ENCODE data around the gene PNLIPRP1. TPM values are rescaled to one million over a fixed set of nuclear protein-coding genes. Genes with fewer than 3 reads are reported as not detected.

PNLIPRP1 gene
- total RNA-seq, 2 experiments from 2014 or later, result not detected

- no TSS peak for BruUV-seq (replicated peaks)
- no peaks in the 10 kb centered on the region for H3K4me1 ChIP-seq (ENCODE audit: insufficient read depth, low read length, poor library complexity, severe bottlenecking)
- H3K4me3 ChIP-seq (ENCODE audit: low read depth, low read length, poor library complexity, severe bottlenecking), result no peak overlapping the region
- TF ChIP-seq EZH2phosphoT487 (IDR thresholded peaks at IDR 0.05; ENCODE audit: borderline replicate concordance, low read depth, low read length), result no peak
- TF ChIP-seq, protein P1, sequence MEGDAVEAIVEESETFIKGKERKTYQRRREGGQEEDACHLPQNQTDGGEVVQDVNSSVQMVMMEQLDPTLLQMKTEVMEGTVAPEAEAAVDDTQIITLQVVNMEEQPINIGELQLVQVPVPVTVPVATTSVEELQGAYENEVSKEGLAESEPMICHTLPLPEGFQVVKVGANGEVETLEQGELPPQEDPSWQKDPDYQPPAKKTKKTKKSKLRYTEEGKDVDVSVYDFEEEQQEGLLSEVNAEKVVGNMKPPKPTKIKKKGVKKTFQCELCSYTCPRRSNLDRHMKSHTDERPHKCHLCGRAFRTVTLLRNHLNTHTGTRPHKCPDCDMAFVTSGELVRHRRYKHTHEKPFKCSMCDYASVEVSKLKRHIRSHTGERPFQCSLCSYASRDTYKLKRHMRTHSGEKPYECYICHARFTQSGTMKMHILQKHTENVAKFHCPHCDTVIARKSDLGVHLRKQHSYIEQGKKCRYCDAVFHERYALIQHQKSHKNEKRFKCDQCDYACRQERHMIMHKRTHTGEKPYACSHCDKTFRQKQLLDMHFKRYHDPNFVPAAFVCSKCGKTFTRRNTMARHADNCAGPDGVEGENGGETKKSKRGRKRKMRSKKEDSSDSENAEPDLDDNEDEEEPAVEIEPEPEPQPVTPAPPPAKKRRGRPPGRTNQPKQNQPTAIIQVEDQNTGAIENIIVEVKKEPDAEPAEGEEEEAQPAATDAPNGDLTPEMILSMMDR (conservative IDR thresholded peaks at IDR 0.05; ENCODE audit: low read length), result no peak
- H3K9me3 ChIP-seq (ENCODE audit: low read length), result no peaks in the 10 kb centered on the region
- POLR2A ChIA-PET, result no interaction called here
- H4K20me1 ChIP-seq (ENCODE audit: insufficient read depth, low read length), result no peaks in the 10 kb centered on the region
- intact Hi-C loops (cut with micrococcal nuclease; ENCODE audit: unreplicated experiment), result no loop called here
- no peaks in the 10 kb centered on the region for H3K9me2 ChIP-seq (ENCODE audit: insufficient read depth, low read length)
- H3K79me2 ChIP-seq (ENCODE audit: insufficient read depth, low read depth, low read length), result no peaks in the 10 kb centered on the region
- DNase-seq (ENCODE audit: low spot score), result no peak
- H2AFZ ChIP-seq (ENCODE audit: low read length), result no peak overlapping the region
- H3K4me2 ChIP-seq (ENCODE audit: low read length), result no peak overlapping the region
- H3K36me3 ChIP-seq (ENCODE audit: insufficient read depth, low read length), result no peaks in the 10 kb centered on the region
- CTCF ChIA-PET (ENCODE audit: unreplicated experiment), result no interaction called here
- no peak overlapping the region for H3K27ac ChIP-seq (ENCODE audit: low read depth, low read length, poor library complexity, severe bottlenecking)
Observed at GRCh38 chr10:116610443-116611152, 19.8 kb downstream of the PNLIPRP1 start.

- no peak for DNase-seq (ENCODE audit: low spot score)
- no TSS peak for BruUV-seq (replicated peaks)
- no peak overlapping the region for H2AFZ ChIP-seq (ENCODE audit: low read length)
- H3K4me2 ChIP-seq (ENCODE audit: low read length), result no peak overlapping the region
- no peaks in the 10 kb centered on the region for H4K20me1 ChIP-seq (ENCODE audit: insufficient read depth, low read length)
- H3K9me3 ChIP-seq (ENCODE audit: low read length), result no peaks in the 10 kb centered on the region
- no peaks in the 10 kb centered on the region for H3K9me2 ChIP-seq (ENCODE audit: insufficient read depth, low read length)
- no peak for TF ChIP-seq EZH2phosphoT487 (IDR thresholded peaks at IDR 0.05; ENCODE audit: borderline replicate concordance, low read depth, low read length)
- TF ChIP-seq, protein P1 (conservative IDR thresholded peaks at IDR 0.05; ENCODE audit: low read length), result no peak
- H3K79me2 ChIP-seq (ENCODE audit: insufficient read depth, low read depth, low read length), result no peaks in the 10 kb centered on the region
- no peaks in the 10 kb centered on the region for H3K4me1 ChIP-seq (ENCODE audit: insufficient read depth, low read length, poor library complexity, severe bottlenecking)
- no peak overlapping the region for H3K4me3 ChIP-seq (ENCODE audit: low read depth, low read length, poor library complexity, severe bottlenecking)
- intact Hi-C loops (cut with micrococcal nuclease; ENCODE audit: unreplicated experiment), result no loop called here
- ChIA-PET CTCF (ENCODE audit: unreplicated experiment) (no interaction called here), POLR2A (no interaction called here)
- no peaks in the 10 kb centered on the region for H3K36me3 ChIP-seq (ENCODE audit: insufficient read depth, low read length)
- no peak overlapping the region for H3K27ac ChIP-seq (ENCODE audit: low read depth, low read length, poor library complexity, severe bottlenecking)
Observed at GRCh38 chr10:116611153-116611545, 20.4 kb downstream of the PNLIPRP1 start.

DNA sequence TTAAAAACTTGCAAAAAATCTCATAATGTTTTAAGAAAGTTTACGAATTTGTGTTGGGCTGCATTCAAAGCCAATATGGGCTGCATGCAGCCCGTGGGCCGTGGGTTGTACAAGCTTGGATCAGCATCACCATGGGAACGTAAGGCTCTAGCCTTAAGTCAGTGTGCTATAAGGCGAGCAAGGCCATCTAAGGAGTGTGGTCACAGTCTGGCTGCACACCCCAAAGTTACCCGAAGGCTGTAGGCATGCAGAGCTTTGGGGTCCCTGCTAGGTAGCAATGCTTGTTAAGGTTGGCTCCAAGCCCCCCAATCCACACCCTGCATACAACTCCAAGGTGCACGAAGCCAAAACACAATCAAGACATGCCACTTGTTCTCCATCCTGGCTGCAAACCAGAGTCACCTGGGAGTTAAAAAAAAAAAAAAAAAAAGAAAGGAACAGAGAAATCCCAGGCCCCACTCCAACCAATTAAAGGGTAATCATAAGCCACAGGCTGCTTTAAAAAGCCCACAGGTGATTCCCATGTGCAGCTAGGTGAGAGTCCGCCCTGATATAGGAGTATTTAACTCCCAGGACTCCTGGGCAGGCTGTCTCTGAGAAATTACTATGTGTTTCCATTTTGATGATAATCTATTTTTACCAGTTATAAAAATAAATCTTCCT is 21.5 kb downstream of the PNLIPRP1 start:
- Histone ChIP-seq H3K4me3 (ENCODE audit: low read depth, low read length, poor library complexity, severe bottlenecking) (no peak overlapping the region), H3K27ac (ENCODE audit: low read depth, low read length, poor library complexity, severe bottlenecking) (no peak overlapping the region), H3K9me3 (ENCODE audit: low read length) (no peaks in the 10 kb centered on the region), H3K79me2 (ENCODE audit: insufficient read depth, low read depth, low read length) (no peaks in the 10 kb centered on the region), H2AFZ (ENCODE audit: low read length) (no peak overlapping the region), H3K36me3 (ENCODE audit: insufficient read depth, low read length) (no peaks in the 10 kb centered on the region), H3K9me2 (ENCODE audit: insufficient read depth, low read length) (no peaks in the 10 kb centered on the region), H3K4me2 (ENCODE audit: low read length) (no peak overlapping the region), H3K4me1 (ENCODE audit: insufficient read depth, low read length, poor library complexity, severe bottlenecking) (no peaks in the 10 kb centered on the region), H4K20me1 (ENCODE audit: insufficient read depth, low read length) (no peaks in the 10 kb centered on the region)
- intact Hi-C loops (cut with micrococcal nuclease; ENCODE audit: unreplicated experiment), result no loop called here
- no peak for TF ChIP-seq EZH2phosphoT487 (IDR thresholded peaks at IDR 0.05; ENCODE audit: borderline replicate concordance, low read depth, low read length)
- TF ChIP-seq, protein P1 (conservative IDR thresholded peaks at IDR 0.05; ENCODE audit: low read length), result no peak
- BruUV-seq (replicated peaks), result no TSS peak
- CTCF ChIA-PET (ENCODE audit: unreplicated experiment), result no interaction called here
- POLR2A ChIA-PET, result interaction anchor here (0.7 kb wide), 2 partner anchors 26 to 574 kb away, joined by 3 to 4 read pairs; no protein-coding TSS in a partner anchor
- DNase-seq (ENCODE audit: low spot score), result no peak
